HFFc6 (cell line): Measurements from ENCODE around the gene OR51B5. TPM values are rescaled to one million over a fixed set of nuclear protein-coding genes. Genes with fewer than 3 reads are reported as not detected.

ENCODE experiments used
- DNase-seq: peaks from one replicate; pipeline ENCODE4 v3.0.0-alpha.2; 2018
- H3K27ac Mint-ChIP-seq: 2 replicates; pipeline ENCODE4 v1.8.0; 2020; ENCODE audit warnings: mild to moderate bottlenecking, mixed read lengths
- H3K27me3 Mint-ChIP-seq: 2 replicates; pipeline ENCODE4 v1.8.0; 2021; ENCODE audit warnings: mild to moderate bottlenecking, moderate library complexity, mixed read lengths; ENCODE audit not compliant: insufficient read depth
- H3K36me3 Mint-ChIP-seq: 2 replicates; pipeline ENCODE4 v1.8.0; 2021; ENCODE audit warnings: low read depth, mixed read lengths
- H3K4me1 Mint-ChIP-seq: 2 replicates; pipeline ENCODE4 v1.8.0; 2020; ENCODE audit warnings: low read depth, mixed read lengths
- H3K4me3 Mint-ChIP-seq: 2 replicates; pipeline ENCODE4 v1.8.0; 2020; ENCODE audit warnings: mild to moderate bottlenecking, moderate library complexity, mixed read lengths
- H3K9me3 Mint-ChIP-seq: 2 replicates; pipeline ENCODE4 v1.8.0; 2020; ENCODE audit warnings: mild to moderate bottlenecking, mixed read lengths
- long read RNA-seq: library from polyadenylated mRNA; unstranded; transcript quantifications from one replicate; pipeline ENCODE4 v2.0.0, GENCODE V29; 2019
- total RNA-seq, 6 experiments: library from RNA; stranded (reverse); fragmentation: NEBNext Ultra II Directional; extraction: Animal tissue kit (Norgen Biotek cat#: 25700); gene quantifications; 2 replicates in 1 of 6; 3 replicates in 5 of 6; pipeline ENCODE4 v1.2.3, GENCODE V29; 2021
- TF ChIP-seq, protein P1 (sequence below): fragments of 200-600 bp; sonication (generic); IDR thresholded peaks from 2 replicates; pipeline ENCODE4 v1.5.0; 2021; ENCODE audit warnings: antibody characterized with exemption, mild to moderate bottlenecking

Gene OR51B5, protein sequence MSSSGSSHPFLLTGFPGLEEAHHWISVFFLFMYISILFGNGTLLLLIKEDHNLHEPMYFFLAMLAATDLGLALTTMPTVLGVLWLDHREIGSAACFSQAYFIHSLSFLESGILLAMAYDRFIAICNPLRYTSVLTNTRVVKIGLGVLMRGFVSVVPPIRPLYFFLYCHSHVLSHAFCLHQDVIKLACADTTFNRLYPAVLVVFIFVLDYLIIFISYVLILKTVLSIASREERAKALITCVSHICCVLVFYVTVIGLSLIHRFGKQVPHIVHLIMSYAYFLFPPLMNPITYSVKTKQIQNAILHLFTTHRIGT
- under 1 TPM in 4 of 6 experiments, not detected in 2; 0.30 to 0.53 (median 0.42) TPM for total RNA-seq
- long read RNA-seq, result 0 reads

DNA sequence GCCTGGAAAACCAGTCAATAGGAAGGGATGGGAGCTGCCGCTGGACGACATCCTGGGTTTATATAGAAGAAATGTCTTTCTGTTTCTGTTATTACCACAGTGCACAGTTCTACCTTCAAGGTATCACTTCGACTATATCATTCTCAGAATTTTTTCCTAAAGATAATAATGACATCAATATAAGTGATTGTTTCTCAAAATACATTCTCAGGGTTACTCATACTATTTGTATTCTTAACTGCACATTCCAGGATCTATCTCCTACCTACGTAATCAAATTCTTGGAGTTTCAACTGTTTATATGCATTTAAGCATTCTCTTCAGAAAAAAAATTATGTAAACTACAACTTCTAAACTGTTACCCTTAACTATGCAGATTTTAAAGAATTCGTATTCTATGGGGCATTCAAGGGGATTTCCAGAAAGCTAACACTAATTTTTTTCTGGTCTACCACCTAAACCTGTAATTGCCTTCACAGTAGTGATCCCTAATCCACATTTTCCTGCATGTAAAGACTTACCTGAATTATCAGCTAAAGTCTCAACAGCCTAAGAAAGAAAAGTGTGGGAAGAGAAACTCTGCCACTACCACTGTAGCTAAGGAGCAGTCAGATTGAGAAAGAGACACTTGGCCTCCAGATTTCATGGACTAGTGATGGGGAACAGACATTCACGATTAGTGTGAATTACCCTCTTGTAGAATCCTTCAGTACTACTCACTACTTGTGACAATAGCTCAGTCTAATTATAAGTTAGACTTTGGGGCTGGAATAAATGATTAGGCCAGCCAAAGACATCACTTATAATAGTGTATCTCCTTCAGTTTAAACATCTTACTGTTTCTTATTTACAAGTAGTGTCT is at the start of gene OR51B5:
Gene OR51B5, minus strand, starts transcription at position 51 of the 862 bp plus-strand sequence. Its CDS starts 0 bp downstream, at position 51.
- peak within 1 kb of the TSS; percentile 18 for H3K4me3 Mint-ChIP-seq
- H3K27ac Mint-ChIP-seq, result peak within 1 kb of the TSS; percentile 73
- DNase-seq, result no peak
- peaks cover 4% of the 10 kb centered on the region; the same call in 1 of the 2 replicates for H3K36me3 Mint-ChIP-seq
- H3K9me3 Mint-ChIP-seq, result no peaks in the 10 kb centered on the region
- H3K27me3 Mint-ChIP-seq, result no peaks in the 10 kb centered on the region
- peaks cover 72% of the 10 kb centered on the region for H3K4me1 Mint-ChIP-seq
- TF ChIP-seq, protein P1, sequence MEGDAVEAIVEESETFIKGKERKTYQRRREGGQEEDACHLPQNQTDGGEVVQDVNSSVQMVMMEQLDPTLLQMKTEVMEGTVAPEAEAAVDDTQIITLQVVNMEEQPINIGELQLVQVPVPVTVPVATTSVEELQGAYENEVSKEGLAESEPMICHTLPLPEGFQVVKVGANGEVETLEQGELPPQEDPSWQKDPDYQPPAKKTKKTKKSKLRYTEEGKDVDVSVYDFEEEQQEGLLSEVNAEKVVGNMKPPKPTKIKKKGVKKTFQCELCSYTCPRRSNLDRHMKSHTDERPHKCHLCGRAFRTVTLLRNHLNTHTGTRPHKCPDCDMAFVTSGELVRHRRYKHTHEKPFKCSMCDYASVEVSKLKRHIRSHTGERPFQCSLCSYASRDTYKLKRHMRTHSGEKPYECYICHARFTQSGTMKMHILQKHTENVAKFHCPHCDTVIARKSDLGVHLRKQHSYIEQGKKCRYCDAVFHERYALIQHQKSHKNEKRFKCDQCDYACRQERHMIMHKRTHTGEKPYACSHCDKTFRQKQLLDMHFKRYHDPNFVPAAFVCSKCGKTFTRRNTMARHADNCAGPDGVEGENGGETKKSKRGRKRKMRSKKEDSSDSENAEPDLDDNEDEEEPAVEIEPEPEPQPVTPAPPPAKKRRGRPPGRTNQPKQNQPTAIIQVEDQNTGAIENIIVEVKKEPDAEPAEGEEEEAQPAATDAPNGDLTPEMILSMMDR, result no peak

DNA sequence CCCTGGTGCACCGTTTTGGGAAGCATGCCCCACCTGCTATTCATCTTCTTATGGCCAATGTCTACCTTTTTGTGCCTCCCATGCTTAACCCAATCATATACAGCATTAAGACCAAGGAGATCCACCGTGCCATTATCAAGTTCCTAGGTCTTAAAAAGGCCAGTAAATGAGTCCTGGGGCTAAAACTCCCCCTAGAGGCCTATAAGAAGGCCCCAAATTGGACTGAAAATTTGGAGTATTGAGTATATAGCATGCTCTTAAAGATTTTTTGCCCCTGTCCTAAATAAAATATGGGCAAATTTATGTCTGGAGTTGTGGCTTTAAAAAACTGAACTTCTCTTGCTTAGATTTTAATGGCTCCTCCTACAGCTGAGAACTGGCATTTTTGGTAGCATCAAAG is 46.9 kb upstream of the OR51B5 start:
- Mint-ChIP-seq H3K27me3 (peaks cover 5% of the 10 kb centered on the region), H3K36me3 (no peaks in the 10 kb centered on the region), H3K9me3 (no peaks in the 10 kb centered on the region), H3K4me1 (no peaks in the 10 kb centered on the region), H3K4me3 (no peak overlapping the region), H3K27ac (no peak overlapping the region)
- TF ChIP-seq, protein P1, result peak; percentile 39
- DNase-seq, result no peak

DNA sequence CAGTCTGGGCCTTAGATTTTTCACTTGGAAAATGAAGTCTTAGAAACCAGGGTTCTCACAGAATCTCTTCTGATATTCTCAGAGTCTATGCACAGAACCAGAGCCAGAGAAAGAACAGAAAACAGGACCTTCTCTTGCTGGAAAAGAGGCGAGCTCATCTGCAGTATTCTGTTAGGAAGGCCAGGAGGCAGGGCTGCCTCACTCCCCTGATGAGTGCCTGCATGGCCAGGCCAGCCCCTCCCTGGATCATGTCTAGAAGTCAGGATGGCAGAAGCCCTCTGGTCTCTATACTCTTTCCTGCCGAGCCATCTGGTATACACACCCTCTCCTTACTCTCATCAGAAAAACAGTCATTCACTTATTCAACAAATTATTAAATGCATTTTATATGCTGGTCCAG is 41.0 kb upstream of the OR51B5 start:
- TF ChIP-seq, protein P1, result no peak
- no peaks in the 10 kb centered on the region for H3K9me3 Mint-ChIP-seq
- H3K36me3 Mint-ChIP-seq, result no peaks in the 10 kb centered on the region
- peaks cover 2% of the 10 kb centered on the region; the same call in 1 of the 2 replicates for H3K27me3 Mint-ChIP-seq
- H3K27ac Mint-ChIP-seq, result no peak overlapping the region
- DNase-seq, result no peak
- peaks cover 6% of the 10 kb centered on the region for H3K4me1 Mint-ChIP-seq
- no peak overlapping the region for H3K4me3 Mint-ChIP-seq

DNA sequence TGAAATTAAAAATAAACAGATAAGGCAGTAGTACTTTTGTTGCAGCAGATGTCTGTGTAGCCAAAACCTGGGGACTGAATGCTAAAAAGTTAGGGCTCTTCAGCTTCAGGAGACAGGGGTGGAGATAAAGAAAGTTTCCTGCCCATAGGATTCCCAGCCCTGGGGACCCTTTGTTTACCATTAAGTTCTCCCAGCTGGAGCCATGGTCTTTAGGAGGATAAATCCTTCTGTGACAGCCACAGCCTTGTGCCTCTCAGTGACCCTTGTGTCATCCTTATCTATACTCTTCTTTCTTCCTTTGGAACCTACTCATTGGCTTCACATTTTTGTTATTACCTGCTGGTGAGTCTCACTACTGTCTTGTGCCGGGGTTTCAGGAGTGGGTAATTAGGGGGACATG is 40.3 kb upstream of the OR51B5 start, which contains the start of gene OR51M1:
Gene OR51M1, plus strand, starts transcription at position 237 of the 400 bp plus-strand sequence. CDS start 5,587 bp downstream, outside the sequence.
- no peak within 1 kb of the TSS for H3K27ac Mint-ChIP-seq
- H3K27me3 Mint-ChIP-seq, result peaks cover 2% of the 10 kb centered on the region; the same call in 1 of the 2 replicates
- no peaks in the 10 kb centered on the region for H3K9me3 Mint-ChIP-seq
- H3K36me3 Mint-ChIP-seq, result no peaks in the 10 kb centered on the region
- H3K4me3 Mint-ChIP-seq, result no peak within 1 kb of the TSS
- no peak for DNase-seq
- H3K4me1 Mint-ChIP-seq, result peaks cover 6% of the 10 kb centered on the region
- TF ChIP-seq, protein P1, result no peak

DNA sequence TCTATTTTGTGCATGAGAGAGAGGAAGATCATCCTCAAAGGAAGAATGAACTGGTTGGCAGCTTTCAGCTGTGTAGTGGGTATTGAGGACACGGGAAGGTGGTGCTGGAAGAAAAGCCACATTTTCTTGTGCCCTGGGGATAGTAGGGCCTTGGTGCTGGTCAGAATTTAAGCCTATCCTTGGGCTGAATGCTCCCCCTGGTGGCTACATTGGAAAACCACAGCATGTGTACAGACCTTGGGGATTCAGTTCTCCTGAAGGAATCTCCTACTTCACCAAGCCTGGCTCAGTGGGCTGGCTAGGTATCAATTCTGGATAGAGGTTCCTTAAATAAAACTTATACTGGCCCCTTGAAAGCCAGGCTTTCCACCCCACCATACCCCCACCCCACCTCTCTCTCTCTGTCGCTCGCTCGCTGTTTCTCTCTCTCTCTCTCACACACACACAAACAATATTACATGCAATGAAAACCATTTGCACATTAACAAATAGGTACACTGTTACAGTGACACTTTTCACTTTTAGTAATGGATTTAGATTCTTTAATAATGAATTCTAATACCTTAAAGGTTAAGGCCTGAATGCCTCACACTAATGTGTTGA is 37.5 kb upstream of the OR51B5 start:
- no peaks in the 10 kb centered on the region for H3K36me3 Mint-ChIP-seq
- H3K27ac Mint-ChIP-seq, result no peak overlapping the region
- DNase-seq, result peak; percentile 69
- H3K9me3 Mint-ChIP-seq, result no peaks in the 10 kb centered on the region
- peaks cover 2% of the 10 kb centered on the region; the same call in 1 of the 2 replicates for H3K27me3 Mint-ChIP-seq
- H3K4me3 Mint-ChIP-seq, result no peak overlapping the region
- TF ChIP-seq, protein P1, result peak; percentile 97
- peaks cover 6% of the 10 kb centered on the region for H3K4me1 Mint-ChIP-seq
